Measurements from ENCODE around the gene LOC128125822.

The LOC128125822 gene

GRCh38 chr6:63543982-63544381, 28.3 kb upstream of the LOC128125822 start:
- Histone ChIP-seq H3K27me3 (no peaks in the 10 kb centered on the region), H3K4me3 (no peak overlapping the region), H3K27ac (no peak overlapping the region), H3K36me3 (no peaks in the 10 kb centered on the region), H3K9me3 (no peaks in the 10 kb centered on the region), H3K4me1 (no peaks in the 10 kb centered on the region)
- TF ChIP-seq POLR2A (IDR thresholded peaks at IDR 0.05) (no peak), CTCF (IDR thresholded peaks at IDR 0.05) (no peak)
- no peak for DNase-seq
- WGBS, 2 donors = 60 to 67% methylated on average over 3 of the region's 3 CpGs
- intact Hi-C loops (cut with DNase I) = no loop called here

- H3K4me3 ChIP-seq = no peak overlapping the region
- no peak for TF ChIP-seq POLR2A (IDR thresholded peaks at IDR 0.05)
- TF ChIP-seq CTCF (IDR thresholded peaks at IDR 0.05) = no peak
- H3K27ac ChIP-seq = no peak overlapping the region
- H3K4me1 ChIP-seq = no peaks in the 10 kb centered on the region
- no peaks in the 10 kb centered on the region for H3K27me3 ChIP-seq
- intact Hi-C loops (cut with DNase I) = no loop called here
- 86 to 88% methylated on average over 5 to 6 of the region's 6 CpGs for WGBS, 2 donors
- H3K36me3 ChIP-seq = no peaks in the 10 kb centered on the region
- H3K9me3 ChIP-seq = no peaks in the 10 kb centered on the region
- DNase-seq = no peak
These were observed 26.0 kb upstream of the LOC128125822 start for GRCh38 chr6:63546236-63546635.

DNA sequence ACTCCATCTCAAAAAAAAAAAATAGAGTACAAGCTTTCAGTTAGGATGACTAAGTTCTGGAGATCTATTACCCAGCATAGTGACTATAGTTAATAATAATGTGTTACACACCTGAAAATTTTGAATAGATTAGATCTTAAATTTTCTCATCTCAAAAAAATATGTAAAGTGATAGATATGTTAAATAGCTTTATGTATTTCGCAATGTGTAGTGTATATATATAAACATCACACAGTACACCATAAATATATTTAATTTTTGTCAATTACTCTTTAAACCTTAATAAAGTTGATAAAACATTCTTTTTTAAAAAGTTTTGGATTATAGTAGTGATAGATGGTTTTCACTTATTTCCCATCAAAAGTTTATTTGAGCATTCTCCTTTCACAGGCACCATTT, 25.6 kb upstream of the LOC128125822 start:
- Histone ChIP-seq H3K4me1 (no peaks in the 10 kb centered on the region), H3K9me3 (no peaks in the 10 kb centered on the region), H3K4me3 (no peak overlapping the region), H3K27me3 (no peaks in the 10 kb centered on the region), H3K36me3 (no peaks in the 10 kb centered on the region), H3K27ac (no peak overlapping the region)
- DNase-seq = no peak
- TF ChIP-seq POLR2A (IDR thresholded peaks at IDR 0.05) (no peak), CTCF (IDR thresholded peaks at IDR 0.05) (no peak)
- intact Hi-C loops (cut with DNase I) = no loop called here
- 90 to 91% methylated on average over 1 of the region's 1 CpG for WGBS, 2 donors

- Histone ChIP-seq H3K9me3 (no peaks in the 10 kb centered on the region), H3K27ac (no peak overlapping the region), H3K4me3 (no peak overlapping the region), H3K4me1 (no peaks in the 10 kb centered on the region), H3K27me3 (no peaks in the 10 kb centered on the region), H3K36me3 (no peaks in the 10 kb centered on the region)
- DNase-seq = no peak
- intact Hi-C loops (cut with DNase I) = no loop called here
- no peak for TF ChIP-seq CTCF (IDR thresholded peaks at IDR 0.05)
- TF ChIP-seq POLR2A (IDR thresholded peaks at IDR 0.05) = no peak
- 80 to 90% methylated on average over 5 of the region's 5 CpGs for WGBS, 2 donors
These were observed 23.2 kb upstream of the LOC128125822 start for GRCh38 chr6:63549076-63549475.

GRCh38 chr6:63553208-63553607, 19.1 kb upstream of the LOC128125822 start:
- WGBS, 2 donors = 67 to 92% methylated on average over 3 of the region's 3 CpGs
- Histone ChIP-seq H3K4me3 (no peak overlapping the region), H3K36me3 (no peaks in the 10 kb centered on the region), H3K27ac (no peak overlapping the region), H3K4me1 (no peaks in the 10 kb centered on the region), H3K27me3 (no peaks in the 10 kb centered on the region), H3K9me3 (no peaks in the 10 kb centered on the region)
- intact Hi-C loops (cut with DNase I) = no loop called here
- no peak for DNase-seq
- TF ChIP-seq CTCF (IDR thresholded peaks at IDR 0.05) (no peak), POLR2A (IDR thresholded peaks at IDR 0.05) (no peak)
